NB4 (cell line): ENCODE results near the gene TMEM135.

Source experiments
- MYC ChIP-seq: IDR thresholded peaks from 2 replicates; pipeline ENCODE4 v1.6.1; 2011; ENCODE audit warnings: low read depth, low read length
- POLR2A ChIP-seq: IDR thresholded peaks from 2 replicates; pipeline ENCODE4 v1.6.1; 2011; ENCODE audit warnings: mild to moderate bottlenecking; ENCODE audit not compliant: insufficient read length; ENCODE audit errors: extremely low read depth
- TF ChIP-seq, protein P1 (sequence below): IDR thresholded peaks from one replicate; pipeline ENCODE4 v1.5.1; 2012; ENCODE audit warnings: low read depth, low read length
- TF ChIP-seq, protein P2 (sequence below): IDR thresholded peaks from 2 replicates; pipeline ENCODE4 v1.6.1; 2011; ENCODE audit warnings: low read depth, low read length

DNA sequence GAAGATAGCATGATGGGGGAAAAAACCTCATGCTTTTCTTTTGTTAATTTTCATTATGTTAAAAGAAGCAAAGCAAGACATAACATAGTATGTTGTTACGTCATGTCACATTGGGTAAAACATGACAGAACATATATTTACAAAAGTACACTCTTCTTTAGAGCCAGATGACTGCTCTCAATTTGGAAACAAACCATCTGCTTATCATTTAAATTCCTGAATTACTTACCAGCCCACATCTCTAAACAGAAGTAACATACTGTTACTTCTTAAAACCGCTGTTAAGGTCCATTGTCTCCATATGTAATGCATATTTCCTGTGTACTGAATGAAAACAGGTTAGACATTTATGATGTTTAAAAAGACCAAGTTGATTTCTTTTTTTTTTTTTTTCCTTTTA is 100.0 kb downstream of the TMEM135 start:
- TF ChIP-seq, protein P1, sequence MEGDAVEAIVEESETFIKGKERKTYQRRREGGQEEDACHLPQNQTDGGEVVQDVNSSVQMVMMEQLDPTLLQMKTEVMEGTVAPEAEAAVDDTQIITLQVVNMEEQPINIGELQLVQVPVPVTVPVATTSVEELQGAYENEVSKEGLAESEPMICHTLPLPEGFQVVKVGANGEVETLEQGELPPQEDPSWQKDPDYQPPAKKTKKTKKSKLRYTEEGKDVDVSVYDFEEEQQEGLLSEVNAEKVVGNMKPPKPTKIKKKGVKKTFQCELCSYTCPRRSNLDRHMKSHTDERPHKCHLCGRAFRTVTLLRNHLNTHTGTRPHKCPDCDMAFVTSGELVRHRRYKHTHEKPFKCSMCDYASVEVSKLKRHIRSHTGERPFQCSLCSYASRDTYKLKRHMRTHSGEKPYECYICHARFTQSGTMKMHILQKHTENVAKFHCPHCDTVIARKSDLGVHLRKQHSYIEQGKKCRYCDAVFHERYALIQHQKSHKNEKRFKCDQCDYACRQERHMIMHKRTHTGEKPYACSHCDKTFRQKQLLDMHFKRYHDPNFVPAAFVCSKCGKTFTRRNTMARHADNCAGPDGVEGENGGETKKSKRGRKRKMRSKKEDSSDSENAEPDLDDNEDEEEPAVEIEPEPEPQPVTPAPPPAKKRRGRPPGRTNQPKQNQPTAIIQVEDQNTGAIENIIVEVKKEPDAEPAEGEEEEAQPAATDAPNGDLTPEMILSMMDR = no peak
- TF ChIP-seq POLR2A (no peak), MYC (no peak)
- TF ChIP-seq, protein P2, sequence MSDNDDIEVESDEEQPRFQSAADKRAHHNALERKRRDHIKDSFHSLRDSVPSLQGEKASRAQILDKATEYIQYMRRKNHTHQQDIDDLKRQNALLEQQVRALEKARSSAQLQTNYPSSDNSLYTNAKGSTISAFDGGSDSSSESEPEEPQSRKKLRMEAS = no peak
